IMR-90 (cell line): ENCODE data around the gene ASTE1. TPM values are rescaled to one million over a fixed set of nuclear protein-coding genes. Genes with fewer than 3 reads are reported as not detected.

Experiments used
- ATAC-seq: fragments of 200-7000 bp; cut with Tn5 transposase; 2 replicates; pipeline ENCODE4 v1.9.1; 2020; ENCODE audit warnings: low read depth, mild to moderate bottlenecking, moderate library complexity
- BruUV-seq: library from RNA; stranded (reverse); fragments of 400-500 nt; replicated peaks from 2 replicates; lab custom pipeline; 2021; lab: Mats Ljungman, UMichigan
- CTCF ChIA-PET: fragments of 300-600 bp; formaldehyde crosslinking; extraction: SDS; loops from one replicate; lab custom pipeline; 2021; ENCODE audit warnings: antibody characterized with exemption; lab: Yijun Ruan, JAX
- POLR2A ChIA-PET: fragments of 300-600 bp; sonication (Branson Sonifier 250); formaldehyde crosslinking; loops from one replicate; lab custom pipeline; 2022; ENCODE audit warnings: antibody characterized with exemption; ENCODE audit not compliant: unreplicated experiment; lab: Charles Lee
- DNase-seq: peaks from one replicate; pipeline ENCODE4 v3.0.0; 2013
- H2AFZ ChIP-seq: replicated peaks from 2 replicates; pipeline ENCODE3; 2013; ENCODE audit warnings: low read length, mild to moderate bottlenecking; ENCODE audit not compliant: poor library complexity
- H2AK5ac ChIP-seq: 2 replicates; pipeline ENCODE4 v1.6.1; 2013; ENCODE audit warnings: low read depth, low read length, inconsistent platforms
- H2AK9ac ChIP-seq: replicated peaks from 2 replicates; pipeline ENCODE3; 2013; ENCODE audit warnings: mild to moderate bottlenecking, low read depth, low read length, moderate library complexity; ENCODE audit not compliant: poor library complexity
- H2BK120ac ChIP-seq: 2 replicates; pipeline ENCODE4 v1.6.1; 2013; ENCODE audit warnings: low read depth, low read length, inconsistent platforms
- H2BK15ac ChIP-seq: 3 replicates; pipeline ENCODE4 v1.6.1; 2013; ENCODE audit warnings: low read depth, low read length, inconsistent platforms
- H2BK20ac ChIP-seq: 2 replicates; pipeline ENCODE4 v1.6.1; 2013; ENCODE audit warnings: low read depth, mild to moderate bottlenecking, inconsistent platforms, low read length, moderate library complexity
- H2BK5ac ChIP-seq: 2 replicates; pipeline ENCODE4 v1.6.1; 2013; ENCODE audit warnings: mild to moderate bottlenecking, low read depth, low read length, inconsistent platforms; ENCODE audit not compliant: poor library complexity, severe bottlenecking
- H3K14ac ChIP-seq: replicated peaks from 2 replicates; pipeline ENCODE4 v1.6.1; 2013; ENCODE audit warnings: low read depth, low read length, inconsistent platforms
- H3K18ac ChIP-seq: 2 replicates; pipeline ENCODE4 v1.6.1; 2013; ENCODE audit warnings: low read depth, low read length, control low read depth
- H3K23ac ChIP-seq: 2 replicates; pipeline ENCODE4 v1.6.1; 2013; ENCODE audit warnings: low read depth, low read length, inconsistent platforms
- H3K27ac ChIP-seq: 2 replicates; pipeline ENCODE4 v1.5.1; 2013; ENCODE audit warnings: mild to moderate bottlenecking, control low read depth, low read length; ENCODE audit not compliant: insufficient read depth
- H3K27me3 ChIP-seq: 2 replicates; pipeline ENCODE4 v1.6.1; 2013; ENCODE audit warnings: low read length; ENCODE audit not compliant: control insufficient read depth, insufficient read depth
- H3K36me3 ChIP-seq: 2 replicates; pipeline ENCODE4 v1.6.1; 2013; ENCODE audit warnings: low read length, mixed read lengths; ENCODE audit not compliant: control insufficient read depth, insufficient read depth
- H3K4ac ChIP-seq: 2 replicates; pipeline ENCODE4 v1.6.1; 2013; ENCODE audit warnings: low read depth, low read length, inconsistent platforms
- H3K4me1 ChIP-seq: 2 replicates; pipeline ENCODE4 v1.6.1; 2013; ENCODE audit warnings: low read length, mixed read lengths; ENCODE audit not compliant: control insufficient read depth, insufficient read depth
- H3K4me2 ChIP-seq: 2 replicates; pipeline ENCODE4 v1.6.1; 2013; ENCODE audit warnings: low read depth, mild to moderate bottlenecking, control low read depth, low read length, moderate library complexity
- H3K4me3 ChIP-seq: 2 replicates; pipeline ENCODE4 v1.5.1; 2013; ENCODE audit warnings: low read depth, mild to moderate bottlenecking, control low read depth, low read length, moderate library complexity; ENCODE audit not compliant: insufficient read depth
- H3K56ac ChIP-seq: 2 replicates; pipeline ENCODE4 v1.6.1; 2013; ENCODE audit warnings: low read length, inconsistent platforms; ENCODE audit not compliant: insufficient read depth; ENCODE audit errors: extremely low read depth
- H3K79me1 ChIP-seq, 2 experiments: 2 replicates each; pipeline ENCODE4 v1.6.1; 2013; ENCODE audit warnings: low read length in 2 of 2, inconsistent platforms in 1 of 2, low read depth in 1 of 2
- H3K9ac ChIP-seq: 2 replicates; pipeline ENCODE4 v1.6.1; 2013; ENCODE audit warnings: low read depth, low read length, control low read depth
- H3K9me1 ChIP-seq: 2 replicates; pipeline ENCODE4 v1.6.1; 2013; ENCODE audit warnings: low read length, inconsistent platforms; ENCODE audit not compliant: insufficient read depth
- H3K9me3 ChIP-seq: 2 replicates; pipeline ENCODE4 v1.6.1; 2013; ENCODE audit warnings: low read length; ENCODE audit not compliant: control insufficient read depth, insufficient read depth
- H4K20me1 ChIP-seq: 2 replicates; pipeline ENCODE4 v1.6.1; 2013; ENCODE audit warnings: low read length, inconsistent platforms; ENCODE audit not compliant: insufficient read depth
- H4K5ac ChIP-seq: 2 replicates; pipeline ENCODE4 v1.6.1; 2013; ENCODE audit warnings: mild to moderate bottlenecking, low read depth, low read length, control low read depth
- H4K8ac ChIP-seq, 2 experiments: 2 replicates each; pipeline ENCODE4 v1.6.1; 2013; ENCODE audit warnings: low read depth in 2 of 2, low read length in 2 of 2, control low read depth in 1 of 2, inconsistent platforms in 1 of 2
- H4K91ac ChIP-seq: 2 replicates; pipeline ENCODE4 v1.6.1; 2013; ENCODE audit warnings: low read depth, low read length, inconsistent platforms; ENCODE audit not compliant: insufficient read depth
- FOS ChIP-seq: fragments of 150-350 bp; IDR thresholded peaks from 2 replicates; pipeline ENCODE4 v1.6.1; 2016; ENCODE audit warnings: low read depth, low read length
- WGBS, 2 experiments: methylation state at CpG; one replicate each; pipeline versions ENCODE4 v1.1.5 to v1.1.7; 2013; ENCODE audit warnings: missing lambda C conversion rate in 2 of 2; ENCODE audit not compliant: insufficient read length in 1 of 2; ENCODE audit errors: extremely low coverage in 2 of 2; 5-methylcytosine and 5-hydroxymethylcytosine counted together
- dilution Hi-C: fragments of 300-500 bp; cut with HindIII; formaldehyde crosslinking; loops from one replicate; pipeline ENCODE4 v1.14.3; 2018; ENCODE audit warnings: low sequenced_read_pairs; ENCODE audit not compliant: unreplicated experiment
- in situ Hi-C: fragments of 300-500 bp; cut with MboI; formaldehyde crosslinking; loops from 3 replicates; pipeline ENCODE4 v1.14.3; 2019; ENCODE audit warnings: low sequenced_read_pairs, inconsistent platforms, mixed read lengths
- intact Hi-C: fragments of 100-400 bp; cut with micrococcal nuclease; formaldehyde crosslinking; loops from 2 replicates; pipeline ENCODE4 v1.10.0; 2022
- polyA plus RNA-seq, 3 experiments: library from polyadenylated mRNA; depleted of rRNA; stranded (reverse); fragments of >200 nt; gene quantifications; 2 replicates each; pipeline ENCODE4 v1.2.3, GENCODE V29; 2012; ENCODE audit warnings: low replicate concordance in 1 of 3
- total RNA-seq: library from RNA; depleted of rRNA; stranded (reverse); fragments of >200 nt; gene quantifications from 2 replicates; pipeline ENCODE4 v1.2.3, GENCODE V29; 2012

ASTE1 gene
- total and polyA plus RNA-seq, 2 of the 4 experiments (the other 2 are of a cell fraction), result 3.2 to 7.5 TPM

GRCh38 chr3:130992344-130992743 is 34.3 kb downstream of the ASTE1 start:
- CTCF ChIA-PET, result no interaction called here
- H2AFZ ChIP-seq, result no peak overlapping the region
- H4K5ac ChIP-seq, result no peak overlapping the region
- dilution Hi-C loops (no loop called here), intact Hi-C loops (no loop called here), in situ Hi-C loops (loop anchor here (25.0 kb wide), 1 partner anchor 255 kb away; the partner anchor contains the start of gene PIK3R4)
- H3K79me1 ChIP-seq, result peaks cover 9 to 14% of the 10 kb centered on the region in 2 experiments
- no peak overlapping the region for H2BK120ac ChIP-seq
- H3K18ac ChIP-seq, result no peak overlapping the region
- no peak overlapping the region for H2BK20ac ChIP-seq
- no peak overlapping the region for H3K4ac ChIP-seq
- peaks cover 9% of the 10 kb centered on the region for H3K36me3 ChIP-seq
- no TSS peak for BruUV-seq
- no peak for TF ChIP-seq FOS
- no peak overlapping the region for H2AK5ac ChIP-seq
- no peaks in the 10 kb centered on the region for H4K20me1 ChIP-seq
- H3K4me3 ChIP-seq, result no peak overlapping the region
- no CpG with 5 or more reads among the region's 3 CpGs for WGBS, 2 experiments
- H3K9me1 ChIP-seq, result peaks cover 5% of the 10 kb centered on the region; the same call in 1 of the 2 replicates
- H4K91ac ChIP-seq, result no peak overlapping the region
- H2AK9ac ChIP-seq, result no peak overlapping the region
- H3K27ac ChIP-seq, result no peak overlapping the region
- H3K4me2 ChIP-seq, result no peak overlapping the region
- no peak overlapping the region for H2BK15ac ChIP-seq
- H3K9me3 ChIP-seq, result no peaks in the 10 kb centered on the region
- no peak overlapping the region for H3K9ac ChIP-seq
- H3K23ac ChIP-seq, result no peak overlapping the region
- ATAC-seq, result no peak
- no peaks in the 10 kb centered on the region for H3K4me1 ChIP-seq
- H4K8ac ChIP-seq, result no peak overlapping the region
- DNase-seq, result no peak
- no peak overlapping the region for H3K14ac ChIP-seq
- no peaks in the 10 kb centered on the region for H3K27me3 ChIP-seq
- POLR2A ChIA-PET, result no interaction called here
- H2BK5ac ChIP-seq, result no peak overlapping the region
- no peak overlapping the region for H3K56ac ChIP-seq
